Measurements from ENCODE around the gene FAXDC2. TPM values are rescaled to one million over a fixed set of nuclear protein-coding genes. Genes with fewer than 3 reads are reported as not detected.

The FAXDC2 gene
- polyA plus RNA-seq, 1 donor (not counting 4 experiments of a cell fraction or from before 2014, with no cell fraction given) = 4.6 TPM

DNA sequence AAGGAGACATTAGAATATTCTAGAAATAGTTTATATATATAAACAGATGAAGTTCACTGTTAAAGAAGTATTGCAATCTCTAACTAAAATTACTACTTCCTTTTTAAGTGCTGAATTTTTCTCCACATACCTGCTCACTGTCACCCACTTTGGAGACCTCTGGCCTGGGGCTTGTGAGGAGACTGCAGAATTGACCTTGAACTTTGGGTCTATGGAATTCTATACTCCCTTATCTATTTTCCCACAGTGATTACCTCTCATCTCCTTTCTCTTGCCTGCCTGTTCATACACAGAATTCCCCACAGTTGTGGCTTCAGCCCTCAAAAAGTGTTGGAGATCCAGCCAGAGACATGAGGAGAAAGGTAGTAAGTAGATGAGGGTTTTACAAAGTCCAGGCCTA is 49.8 kb downstream of the FAXDC2 start:
- Histone ChIP-seq H4K20me1 (ENCODE audit: control insufficient read depth, extremely low read depth, insufficient read depth, low read length) (no peaks in the 10 kb centered on the region), H3K9me1 (ENCODE audit: control insufficient read depth, extremely low read depth, insufficient read depth, low read length) (peaks cover 2% of the 10 kb centered on the region), H3K4me2 (ENCODE audit: control insufficient read depth, extremely low read depth, insufficient read depth, low read depth, low read length) (no peak overlapping the region), H2AFZ (ENCODE audit: control insufficient read depth, low read length) (no peak overlapping the region), H3K27me3 (ENCODE audit: control insufficient read depth, extremely low read depth, insufficient read depth, low read length) (no peaks in the 10 kb centered on the region), H3K27ac (ENCODE audit: control insufficient read depth, insufficient read depth, low read length) (no peak overlapping the region), H3K9me3 (ENCODE audit: control insufficient read depth, low read depth, low read length) (no peaks in the 10 kb centered on the region), H3K9ac (ENCODE audit: control insufficient read depth, extremely low read depth, insufficient read depth, low read length) (no peak overlapping the region), H3K4me1 (ENCODE audit: control insufficient read depth, extremely low read depth, insufficient read depth, low read length) (no peaks in the 10 kb centered on the region), H3K36me3 (ENCODE audit: control insufficient read depth in 2 of 2, extremely low read depth in 1 of 2, insufficient read depth in 2 of 2, low read length in 2 of 2) (peaks cover 52 to 66% of the 10 kb centered on the region in 2 experiments), H3K4me3 (ENCODE audit: control insufficient read depth in 2 of 3, extremely low read depth in 1 of 3, insufficient read depth in 2 of 3, low read depth in 1 of 3, low read length in 3 of 3) (no peak overlapping the region), H3K79me2 (ENCODE audit: control insufficient read depth, insufficient read depth, low read length) (peaks cover 4% of the 10 kb centered on the region)
- TF ChIP-seq EZH2 (IDR thresholded peaks at IDR 0.05; ENCODE audit: low read length) (no peak), CTCF (optimal IDR thresholded peaks at IDR 0.05 in 1 of 3, IDR thresholded peaks at IDR 0.05 in 1 of 3, conservative IDR thresholded peaks at IDR 0.05 in 1 of 3; ENCODE audit: extremely low read depth in 1 of 3, insufficient read depth in 2 of 3, low read length in 3 of 3) (no peak)
- no peak for FAIRE-seq
- DNase-seq (ENCODE audit: low read depth, low spot score) = no peak
- dilution Hi-C loops (cut with MboI; ENCODE audit: extremely low pct_ligation_motif_present, low sequenced_read_pairs) = no loop called here

DNA sequence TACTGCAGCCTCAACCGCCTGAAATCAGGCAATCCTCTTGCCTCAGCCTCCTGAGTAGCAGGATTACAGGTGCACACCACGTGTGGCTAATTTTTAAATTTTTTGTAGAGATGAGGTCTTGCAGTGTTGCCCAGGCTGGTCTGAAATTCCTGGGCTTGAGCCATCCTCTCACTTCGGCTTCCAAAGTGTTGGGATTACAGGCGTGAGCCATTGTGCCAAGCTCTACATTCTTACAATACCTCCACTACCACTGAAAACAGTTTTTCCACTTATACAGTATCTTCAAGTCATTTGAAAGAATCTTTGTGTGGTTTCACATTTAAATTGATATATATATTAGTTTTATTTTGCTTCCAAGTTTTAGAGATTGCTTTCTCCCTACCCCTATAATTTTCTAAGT is 52.6 kb downstream of the FAXDC2 start:
- dilution Hi-C loops (cut with MboI; ENCODE audit: extremely low pct_ligation_motif_present, low sequenced_read_pairs) = no loop called here

More for the DNA sequence above, 52.6 kb downstream of the FAXDC2 start:
- Histone ChIP-seq H4K20me1 (ENCODE audit: control insufficient read depth, extremely low read depth, insufficient read depth, low read length) (peaks cover 6% of the 10 kb centered on the region), H3K4me1 (ENCODE audit: control insufficient read depth, extremely low read depth, insufficient read depth, low read length) (no peaks in the 10 kb centered on the region), H3K9me3 (ENCODE audit: control insufficient read depth, low read depth, low read length) (no peaks in the 10 kb centered on the region), H3K4me3 (ENCODE audit: control insufficient read depth in 2 of 3, extremely low read depth in 1 of 3, insufficient read depth in 2 of 3, low read depth in 1 of 3, low read length in 3 of 3) (no peak overlapping the region), H3K79me2 (ENCODE audit: control insufficient read depth, insufficient read depth, low read length) (peaks cover 20% of the 10 kb centered on the region), H3K36me3 (ENCODE audit: control insufficient read depth in 2 of 2, extremely low read depth in 1 of 2, insufficient read depth in 2 of 2, low read length in 2 of 2) (peaks cover 55 to 68% of the 10 kb centered on the region in 2 experiments), H3K27ac (ENCODE audit: control insufficient read depth, insufficient read depth, low read length) (no peak overlapping the region), H2AFZ (ENCODE audit: control insufficient read depth, low read length) (no peak overlapping the region), H3K27me3 (ENCODE audit: control insufficient read depth, extremely low read depth, insufficient read depth, low read length) (no peaks in the 10 kb centered on the region), H3K9me1 (ENCODE audit: control insufficient read depth, extremely low read depth, insufficient read depth, low read length) (peaks cover 2% of the 10 kb centered on the region), H3K9ac (ENCODE audit: control insufficient read depth, extremely low read depth, insufficient read depth, low read length) (no peak overlapping the region), H3K4me2 (ENCODE audit: control insufficient read depth, extremely low read depth, insufficient read depth, low read depth, low read length) (no peak overlapping the region)
- TF ChIP-seq EZH2 (IDR thresholded peaks at IDR 0.05; ENCODE audit: low read length) (no peak), CTCF (optimal IDR thresholded peaks at IDR 0.05 in 1 of 3, IDR thresholded peaks at IDR 0.05 in 1 of 3, conservative IDR thresholded peaks at IDR 0.05 in 1 of 3; ENCODE audit: extremely low read depth in 1 of 3, insufficient read depth in 2 of 3, low read length in 3 of 3) (no peak)
- DNase-seq (ENCODE audit: low read depth, low spot score) (no peak), FAIRE-seq (no peak)
